H1 (cell line): ENCODE data around the gene SLIT3. TPM values are rescaled to one million over a fixed set of nuclear protein-coding genes. Genes with fewer than 3 reads are reported as not detected.

Experiments used
- CTCF ChIA-PET: fragments of 300-600 bp; sonication (Branson Sonifier 250); formaldehyde crosslinking; loops from one replicate; lab custom pipeline; 2021; ENCODE audit not compliant: partially characterized antibody; lab: Charles Lee
- POLR2A ChIA-PET: fragments of 300-600 bp; sonication (Branson Sonifier 250); formaldehyde crosslinking; loops from one replicate; lab custom pipeline; 2021; ENCODE audit warnings: inconsistent platforms; ENCODE audit not compliant: partially characterized antibody; lab: Charles Lee
- DNase-seq, 2 experiments: peaks; one replicate each; pipeline versions ENCODE4 v3.0.0 to v3.0.0-alpha.2; 2010 to 2022; ENCODE audit warnings: low spot score in 2 of 2, low read depth in 1 of 2, mixed read lengths in 1 of 2
- FAIRE-seq: peaks from 2 replicates; lab custom pipeline; 2011; peaks lifted over from hg19 to GRCh38; lab: Jason Lieb, UNC
- H2AFZ ChIP-seq: 2 replicates; pipeline ENCODE4 v1.8.1; 2012; ENCODE audit warnings: low read length, inconsistent platforms
- H2AK5ac ChIP-seq: 2 replicates; pipeline ENCODE4 v1.6.1; 2013; ENCODE audit warnings: low read depth, low read length
- H2BK120ac ChIP-seq: replicated peaks from 2 replicates; pipeline ENCODE3; 2013; ENCODE audit warnings: low read depth, low read length, inconsistent platforms
- H2BK12ac ChIP-seq: 2 replicates; pipeline ENCODE4 v1.6.1; 2013; ENCODE audit warnings: low read depth, low read length
- H2BK15ac ChIP-seq: 2 replicates; pipeline ENCODE4 v1.6.1; 2013; ENCODE audit warnings: low read length
- H2BK20ac ChIP-seq: 2 replicates; pipeline ENCODE4 v1.6.1; 2013; ENCODE audit warnings: low read length
- H2BK5ac ChIP-seq: 2 replicates; pipeline ENCODE4 v1.6.1; 2013; ENCODE audit warnings: low read depth, low read length
- H3K14ac ChIP-seq: 2 replicates; pipeline ENCODE4 v1.6.1; 2013; ENCODE audit warnings: inconsistent platforms; ENCODE audit not compliant: insufficient read length
- H3K18ac ChIP-seq: 2 replicates; pipeline ENCODE4 v1.6.1; 2013; ENCODE audit warnings: low read length; ENCODE audit errors: extremely low read depth
- H3K23ac ChIP-seq: 2 replicates; pipeline ENCODE4 v1.6.1; 2013; ENCODE audit warnings: inconsistent platforms; ENCODE audit not compliant: insufficient read length
- H3K23me2 ChIP-seq: 2 replicates; pipeline ENCODE4 v1.6.1; 2013; ENCODE audit warnings: low read depth, low read length
- H3K27ac ChIP-seq: 2 replicates; pipeline ENCODE4 v1.6.1; 2011; ENCODE audit warnings: low read depth, low read length, inconsistent platforms
- H3K27me3 ChIP-seq, 4 experiments: replicated peaks in 1 of 4; 1 replicate in 1 of 4; 2 replicates in 3 of 4; pipeline versions ENCODE4 v1.6.1 to v1.8.1; 2011 to 2013; ENCODE audit warnings: low read length in 3 of 4, mild to moderate bottlenecking in 3 of 4, inconsistent platforms in 2 of 4, mixed read lengths in 2 of 4, moderate library complexity in 1 of 4; ENCODE audit not compliant: control insufficient read depth in 3 of 4, insufficient read depth in 3 of 4; ENCODE audit errors: extremely low read depth in 1 of 4
- H3K36me3 ChIP-seq, 4 experiments: 2 replicates each; pipeline versions ENCODE4 v1.6.1 to v1.8.1; 2011 to 2013; ENCODE audit warnings: mild to moderate bottlenecking in 4 of 4, low read length in 3 of 4, moderate library complexity in 2 of 4, control low read depth in 1 of 4, inconsistent platforms in 1 of 4; ENCODE audit not compliant: insufficient read depth in 4 of 4, control insufficient read depth in 2 of 4
- H3K4ac ChIP-seq: replicated peaks from 2 replicates; pipeline ENCODE3; 2013; ENCODE audit warnings: low read length, low read depth, mixed read lengths, inconsistent platforms; ENCODE audit not compliant: insufficient read length
- H3K4me1 ChIP-seq, 4 experiments: replicated peaks in 1 of 4; 1 replicate in 1 of 4; 2 replicates in 3 of 4; pipeline versions ENCODE4 v1.6.1 to v1.8.1; 2011 to 2013; ENCODE audit warnings: low read length in 3 of 4, inconsistent platforms in 2 of 4, mixed read lengths in 1 of 4; ENCODE audit not compliant: insufficient read depth in 4 of 4, control insufficient read depth in 3 of 4
- H3K4me2 ChIP-seq, 2 experiments: 2 replicates each; pipeline versions ENCODE4 v1.6.1 to v1.8.1; 2011 to 2013; ENCODE audit warnings: low read depth in 2 of 2, low read length in 2 of 2, control low read depth in 1 of 2, inconsistent platforms in 1 of 2, mild to moderate bottlenecking in 1 of 2; ENCODE audit not compliant: insufficient read depth in 1 of 2
- H3K4me3 ChIP-seq, 4 experiments: fragments of 200-600, 300-600 bp in 1 of 4; sonication (generic), shearing (Covaris generic), sonication (Bioruptor Twin) in 1 of 4; 2 replicates each; pipeline versions ENCODE4 v1.5.1 to v1.8.1; 2011 to 2016; ENCODE audit warnings: low read length in 4 of 4, low read depth in 3 of 4, control low read depth in 2 of 4, inconsistent platforms in 2 of 4, mild to moderate bottlenecking in 2 of 4, mixed read lengths in 1 of 4, moderate library complexity in 1 of 4; ENCODE audit not compliant: insufficient read depth in 2 of 4; ENCODE audit errors: extremely low read depth in 1 of 4
- H3K56ac ChIP-seq: replicated peaks from 2 replicates; pipeline ENCODE3; 2013; ENCODE audit warnings: low read depth, mild to moderate bottlenecking, mixed read lengths, low read length, inconsistent platforms; ENCODE audit not compliant: insufficient read length
- H3K79me1 ChIP-seq: 2 replicates; pipeline ENCODE4 v1.6.1; 2013; ENCODE audit warnings: low read depth, low read length, control low read depth
- H3K79me2 ChIP-seq, 2 experiments: 2 replicates each; pipeline versions ENCODE4 v1.6.1 to v1.8.1; 2012 to 2013; ENCODE audit warnings: low read length in 2 of 2, mild to moderate bottlenecking in 2 of 2, inconsistent platforms in 1 of 2; ENCODE audit not compliant: insufficient read depth in 2 of 2, control insufficient read depth in 1 of 2
- H3K9ac ChIP-seq, 4 experiments: replicated peaks in 1 of 4; 1 replicate in 1 of 4; 2 replicates in 3 of 4; pipeline versions ENCODE4 v1.6.1 to v1.8.1; 2011 to 2013; ENCODE audit warnings: low read depth in 3 of 4, low read length in 3 of 4, control low read depth in 2 of 4, mild to moderate bottlenecking in 2 of 4, moderate library complexity in 2 of 4, inconsistent platforms in 1 of 4; ENCODE audit errors: extremely low read depth in 1 of 4
- H3K9me3 ChIP-seq, 2 experiments: 2 replicates each; pipeline versions ENCODE4 v1.6.1 to v1.8.1; 2012 to 2013; ENCODE audit warnings: mild to moderate bottlenecking in 2 of 2, moderate library complexity in 2 of 2, control low read depth in 1 of 2, inconsistent platforms in 1 of 2, low read depth in 1 of 2, low read length in 1 of 2, mixed read lengths in 1 of 2; ENCODE audit not compliant: insufficient read depth in 2 of 2
- H4K20me1 ChIP-seq, 2 experiments: replicated peaks in 1 of 2; 2 replicates each; pipeline versions ENCODE3 to v1.8.1; 2011 to 2013; ENCODE audit warnings: inconsistent platforms in 2 of 2, low read length in 2 of 2, mild to moderate bottlenecking in 1 of 2; ENCODE audit not compliant: insufficient read depth in 2 of 2, control insufficient read depth in 1 of 2
- H4K5ac ChIP-seq: 2 replicates; pipeline ENCODE4 v1.6.1; 2013; ENCODE audit warnings: low read length, low read depth, mixed read lengths, inconsistent platforms; ENCODE audit not compliant: insufficient read length
- H4K8ac ChIP-seq: 2 replicates; pipeline ENCODE4 v1.8.0; 2013; ENCODE audit warnings: mild to moderate bottlenecking, moderate library complexity, low read length, inconsistent platforms; ENCODE audit not compliant: insufficient read depth; ENCODE audit errors: extremely low read depth
- H4K91ac ChIP-seq: replicated peaks from 2 replicates; pipeline ENCODE3; 2013; ENCODE audit warnings: low read length, mixed read lengths, inconsistent platforms; ENCODE audit not compliant: insufficient read length
- BACH1 ChIP-seq: IDR thresholded peaks from 2 replicates; pipeline ENCODE4 v1.6.1; 2012; ENCODE audit warnings: low read length, improper control_type of control experiment
- BRCA1 ChIP-seq: IDR thresholded peaks from 2 replicates; pipeline ENCODE4 v1.6.1; 2012; ENCODE audit warnings: low read depth, low read length, improper control_type of control experiment
- CBX8 ChIP-seq: fragments of 300-800, 300-1000 bp; sonication (generic); IDR thresholded peaks from 2 replicates; pipeline ENCODE4 v1.7.1; 2016; ENCODE audit warnings: low read depth, low read length, borderline replicate concordance
- CREB1 ChIP-seq: IDR thresholded peaks from 2 replicates; pipeline ENCODE4 v1.6.1; 2012; ENCODE audit warnings: inconsistent platforms
- EP300 ChIP-seq, 2 experiments: IDR thresholded peaks; 1 replicate in 1 of 2; 2 replicates in 1 of 2; pipeline ENCODE4 v1.6.1; 2011 to 2012; ENCODE audit warnings: low read depth in 2 of 2, low read length in 2 of 2, mild to moderate bottlenecking in 2 of 2, borderline replicate concordance in 1 of 2, inconsistent platforms in 1 of 2, moderate library complexity in 1 of 2
- NRF1 ChIP-seq: IDR thresholded peaks from 2 replicates; pipeline ENCODE4 v1.6.1; 2011; ENCODE audit warnings: mild to moderate bottlenecking, low read depth, low read length, improper control_type of control experiment
- TAF7 ChIP-seq: optimal IDR thresholded peaks from 2 replicates; pipeline ENCODE3; 2011; ENCODE audit warnings: low read depth, mild to moderate bottlenecking, inconsistent platforms, low read length, moderate library complexity, borderline replicate concordance
- TEAD4 ChIP-seq: IDR thresholded peaks from 2 replicates; pipeline ENCODE4 v1.6.1; 2012; ENCODE audit warnings: low read depth, low read length, inconsistent platforms, mixed read lengths
- ZNF274 ChIP-seq: IDR thresholded peaks from 2 replicates; pipeline ENCODE4 v1.7.0; 2012; ENCODE audit warnings: low read length, borderline replicate concordance; ENCODE audit errors: extremely low read depth
- WGBS, 2 experiments: shearing (Covaris generic) in 1 of 2; methylation state at CpG; one replicate each; pipeline versions ENCODE4 v1.1.6 to v1.1.7; 2013 to 2015; ENCODE audit warnings: low lambda C conversion rate in 2 of 2, mixed read lengths in 2 of 2, inconsistent platforms in 1 of 2, low coverage in 1 of 2, missing lambda C conversion rate in 1 of 2; ENCODE audit not compliant: insufficient replicate concordance in 2 of 2, insufficient coverage in 1 of 2, insufficient read length in 1 of 2; ENCODE audit errors: extremely low coverage in 1 of 2, missing lambda C conversion rate in 1 of 2; 5-methylcytosine and 5-hydroxymethylcytosine counted together
- polyA plus RNA-seq, 7 experiments: library from polyadenylated mRNA; depleted of rRNA in 3 of 7; stranded (reverse) in 5 of 7; unstranded in 2 of 7; fragments of >200 nt in 5 of 7; fragments of 200-250 nt in 2 of 7; gene quantifications; 1 replicate in 5 of 7; 2 replicates in 1 of 7; 4 replicates in 1 of 7; pipeline versions ENCODE4 v1.2.1 to v1.2.3, GENCODE V29; 2011 to 2013; ENCODE audit warnings: missing spikeins in 2 of 7, mixed read lengths in 2 of 7
- total RNA-seq: library from RNA; stranded (reverse); fragmentation: NEBNext Ultra II Directional; extraction: Animal tissue kit (Norgen Biotek cat#: 25700); gene quantifications from 2 replicates; pipeline ENCODE4 v1.2.1, GENCODE V29; 2021

SLIT3 gene
- total and polyA plus RNA-seq, 2 of the 8 experiments (the other 6 are each of a cell fraction or from before 2014, with no cell fraction given), result 1.1 to 1.2 TPM

DNA sequence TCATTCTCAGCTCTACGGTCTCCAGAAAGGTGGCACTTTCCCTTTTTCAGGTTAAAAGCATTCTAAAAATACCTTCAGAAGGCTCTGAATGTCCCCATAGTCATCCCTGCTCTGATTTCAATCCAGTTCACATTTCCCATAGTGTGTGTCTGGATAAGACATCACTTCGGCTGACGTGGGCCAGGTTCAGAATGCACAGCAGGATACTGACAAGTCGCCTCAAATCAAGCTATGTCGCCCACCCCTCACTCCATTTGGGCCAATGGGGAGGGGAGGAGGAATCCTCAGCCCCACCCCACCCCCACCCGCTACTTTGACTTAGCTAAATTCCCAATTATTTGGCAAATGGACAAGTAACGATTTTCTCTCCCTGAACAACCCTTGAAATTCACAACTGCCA, 148.0 kb downstream of the SLIT3 start:
- Histone ChIP-seq H2AFZ (no peak overlapping the region), H2BK12ac (no peak overlapping the region), H3K36me3 (no peaks in the 10 kb centered on the region), H3K79me1 (no peaks in the 10 kb centered on the region), H3K56ac (no peak overlapping the region), H3K23me2 (no peaks in the 10 kb centered on the region; the same call in 1 of the 2 replicates), H3K4me1 (peaks cover 0 to 6% (median 5%) of the 10 kb centered on the region in 4 experiments; a peak in 3 of 7 replicates), H2AK5ac (no peak overlapping the region), H3K4me3 (no peak overlapping the region), H3K27me3 (no peaks in the 10 kb centered on the region), H4K5ac (no peak overlapping the region), H3K23ac (no peak overlapping the region), H2BK120ac (no peak overlapping the region), H3K9me3 (no peaks in the 10 kb centered on the region), H3K18ac (no peak overlapping the region), H2BK5ac (no peak overlapping the region), H4K8ac (no peak overlapping the region), H2BK20ac (no peak overlapping the region), H3K4ac (no peak overlapping the region), H3K79me2 (no peaks in the 10 kb centered on the region), H4K91ac (no peak overlapping the region), H3K4me2 (no peak overlapping the region), H4K20me1 (no peaks in the 10 kb centered on the region), H3K27ac (no peak overlapping the region), H3K9ac (no peak overlapping the region), H2BK15ac (no peak overlapping the region), H3K14ac (no peak overlapping the region)
- TF ChIP-seq BRCA1 (no peak), CREB1 (no peak), EP300 (IDR thresholded peaks at IDR 0.05; ENCODE audit: borderline replicate concordance in 1 of 2, low read depth in 2 of 2, low read length in 2 of 2) (no peak), TAF7 (no peak), BACH1 (no peak), ZNF274 (no peak), NRF1 (no peak), CBX8 (no peak), TEAD4 (no peak)
- DNase-seq (no peak), FAIRE-seq (no peak)
- CTCF ChIA-PET, result interaction anchor here (0.9 to 9.8 kb wide), 7 partner anchors 9 to 206 kb away, joined by 3 to 69 read pairs (median 4); no protein-coding TSS in a partner anchor
- POLR2A ChIA-PET, result no interaction called here
- 75% methylated on average over 7 of the region's 7 CpGs; no CpG with 5 or more reads in 1 of the 2 experiments for WGBS, 2 experiments
